KOPT-K1 (cell line): Measurements from ENCODE around the gene XAB2.

Experiments used
- H3K27ac ChIP-seq: fragments of 200-600 bp; sonication (generic); 2 replicates; pipeline ENCODE4 v1.5.1; 2016; ENCODE audit warnings: antibody characterized with exemption, mild to moderate bottlenecking, low read depth, low read length; ENCODE audit not compliant: poor library complexity, severe bottlenecking
- H3K36me3 ChIP-seq: fragments of 200-600 bp; sonication (generic); 2 replicates; pipeline ENCODE4 v1.5.1; 2017; ENCODE audit warnings: antibody characterized with exemption, mild to moderate bottlenecking, low read length, moderate library complexity; ENCODE audit not compliant: insufficient read depth
- H3K9me3 ChIP-seq: fragments of 200-600 bp; sonication (generic); 2 replicates; pipeline ENCODE4 v1.5.1; 2017; ENCODE audit warnings: antibody characterized with exemption, low read length, mild to moderate bottlenecking; ENCODE audit not compliant: insufficient read depth, poor library complexity, severe bottlenecking

The XAB2 gene

GRCh38 chr19:7628589-7629311 is 595 bp downstream of the XAB2 start:
- Histone ChIP-seq H3K36me3 (peaks cover 48% of the 10 kb centered on the region; the same call in 1 of the 2 replicates), H3K27ac (peak overlapping the region; percentile 66), H3K9me3 (no peaks in the 10 kb centered on the region)

DNA sequence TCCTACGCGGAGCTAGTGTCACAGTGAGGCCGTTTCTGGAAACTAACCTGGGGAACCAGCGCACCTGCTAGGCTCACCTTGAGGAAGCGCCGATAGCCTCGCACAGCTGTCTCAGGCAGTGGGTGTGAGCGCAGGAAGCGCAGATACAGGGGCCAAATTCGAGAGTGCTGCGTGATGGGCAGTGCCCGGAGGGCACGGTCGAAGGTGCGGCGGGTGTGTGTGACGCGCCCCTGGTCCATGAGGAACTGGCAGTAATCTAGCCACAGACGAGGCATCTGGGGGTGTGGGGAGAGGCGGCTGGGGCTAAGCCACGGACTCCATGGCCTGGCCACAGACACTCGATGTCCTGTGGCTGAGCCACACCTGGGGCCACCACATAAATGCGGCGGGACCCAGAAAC is 2.2 kb downstream of the XAB2 start:
- no peak overlapping the region for H3K27ac ChIP-seq
- H3K9me3 ChIP-seq, result no peaks in the 10 kb centered on the region
- peaks cover 59% of the 10 kb centered on the region for H3K36me3 ChIP-seq

DNA sequence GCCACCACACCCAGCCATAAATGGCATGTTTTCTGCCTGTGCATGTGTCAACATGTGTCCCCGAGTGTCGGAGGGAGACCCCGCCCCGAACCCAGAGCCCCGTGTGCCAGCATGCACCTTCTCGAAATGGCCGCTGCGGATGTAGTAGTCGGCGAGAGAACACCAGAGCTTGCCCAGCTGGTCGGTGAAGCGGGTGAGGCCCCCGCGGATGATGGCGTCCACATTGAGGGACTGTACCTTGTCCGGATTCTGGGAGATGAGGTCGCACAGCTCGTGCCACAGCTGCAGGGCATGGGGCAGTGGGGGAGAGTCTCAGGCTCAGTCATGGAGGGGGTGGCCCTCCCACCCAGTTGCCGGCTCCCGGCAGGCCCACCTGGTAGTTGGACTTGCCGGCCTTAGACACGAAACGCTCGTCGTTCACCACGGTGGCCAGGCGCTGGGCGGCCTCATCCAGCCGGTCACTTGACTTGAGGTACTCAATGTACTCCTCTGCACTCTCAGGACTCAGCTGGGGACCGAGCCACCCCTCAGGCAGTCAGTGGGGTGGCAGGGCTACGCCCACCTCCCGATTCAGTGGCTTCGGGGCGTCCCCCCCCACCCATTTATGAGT is 3.5 kb downstream of the XAB2 start:
- Histone ChIP-seq H3K27ac (no peak overlapping the region), H3K36me3 (peaks cover 66% of the 10 kb centered on the region), H3K9me3 (no peaks in the 10 kb centered on the region)

GRCh38 chr19:7624810-7625209 is 4.5 kb downstream of the XAB2 start:
- Histone ChIP-seq H3K9me3 (no peaks in the 10 kb centered on the region), H3K36me3 (peaks cover 76% of the 10 kb centered on the region), H3K27ac (no peak overlapping the region)

- H3K27ac ChIP-seq, result no peak overlapping the region
- no peaks in the 10 kb centered on the region for H3K9me3 ChIP-seq
- H3K36me3 ChIP-seq, result peaks cover 83% of the 10 kb centered on the region
Observed at GRCh38 chr19:7623725-7624603, 5.4 kb downstream of the XAB2 start.

DNA sequence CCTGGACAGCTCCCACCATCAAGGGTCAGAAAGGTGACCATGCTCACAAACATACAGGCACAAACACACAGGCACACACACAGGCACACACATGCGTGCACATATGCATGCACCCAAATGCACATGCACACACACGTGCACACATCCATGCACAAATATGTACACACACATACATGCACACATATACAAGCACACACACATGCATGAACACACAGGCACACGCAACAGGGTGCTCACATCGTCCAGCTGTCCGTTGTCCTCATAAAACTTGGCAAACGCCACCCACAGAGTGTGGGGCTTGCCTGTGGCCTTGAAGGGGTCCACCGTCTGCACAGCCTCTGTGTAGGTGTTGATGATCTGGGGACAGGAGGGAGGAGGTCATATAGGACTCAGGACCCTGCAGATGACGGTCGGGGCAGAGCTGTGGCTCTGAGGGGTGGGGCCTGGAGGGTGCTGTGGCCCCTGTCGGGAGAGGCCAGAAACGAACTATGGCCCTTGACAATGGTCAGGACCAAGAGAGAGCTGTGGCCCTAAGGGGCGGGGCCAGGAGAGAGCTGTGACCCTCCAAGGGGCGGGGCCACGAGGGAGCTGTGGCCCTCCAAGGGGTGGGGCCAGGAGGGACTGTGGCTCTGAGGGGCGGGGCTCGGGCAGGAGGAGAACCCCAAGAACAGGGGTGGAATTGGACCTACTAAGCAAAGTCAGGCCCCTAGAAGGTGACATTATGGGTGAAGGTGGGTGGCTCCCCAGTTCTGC is 6.2 kb downstream of the XAB2 start:
- Histone ChIP-seq H3K27ac (no peak overlapping the region), H3K9me3 (no peaks in the 10 kb centered on the region), H3K36me3 (peaks cover 89% of the 10 kb centered on the region)

DNA sequence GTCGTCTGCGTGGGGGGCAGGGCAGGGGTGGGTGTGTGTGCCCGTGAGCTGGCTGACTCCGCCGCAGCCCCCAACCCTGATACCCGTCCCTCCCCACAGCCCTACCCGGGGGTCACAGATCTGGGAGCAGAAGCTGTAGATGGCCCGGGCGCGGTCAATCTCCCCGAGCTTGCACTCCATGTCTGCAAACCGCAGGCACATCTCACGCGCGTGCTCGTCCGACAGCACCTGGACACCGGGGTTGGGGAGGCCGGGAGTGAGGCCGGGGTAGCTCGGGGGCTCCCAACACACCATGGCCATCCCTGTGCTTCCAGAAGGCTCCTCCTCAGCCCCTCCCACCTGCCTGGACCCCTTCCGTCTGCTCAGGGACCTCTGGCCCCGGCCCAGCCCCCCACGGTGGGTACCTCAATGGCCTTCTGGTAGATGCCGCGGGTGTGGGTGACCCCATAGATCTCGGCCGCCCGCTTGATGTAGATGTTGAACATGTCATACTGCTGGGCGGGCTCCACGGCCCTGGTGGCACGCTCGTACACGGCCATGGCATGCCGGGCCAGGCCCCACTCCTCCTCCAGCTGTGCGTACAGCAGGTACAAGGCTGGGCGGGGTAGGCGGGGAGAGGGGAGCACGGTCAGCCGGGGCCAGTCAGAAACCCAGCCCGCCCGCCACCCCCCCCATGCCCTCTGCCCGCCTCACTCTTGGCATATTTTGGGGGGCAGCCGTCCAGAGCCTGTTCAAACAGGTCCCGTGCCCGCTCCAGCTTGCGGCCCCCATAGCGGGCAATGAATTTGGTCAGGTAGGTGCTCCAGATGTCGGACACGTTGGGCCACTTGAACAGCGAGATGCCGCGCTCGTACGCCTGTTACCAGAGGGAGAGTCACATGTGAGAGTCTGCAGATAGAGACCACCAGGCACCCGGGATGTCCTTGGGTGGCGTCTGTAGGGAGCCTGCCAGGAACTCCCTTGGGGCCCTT is 8.6 kb downstream of the XAB2 start:
- H3K9me3 ChIP-seq, result no peaks in the 10 kb centered on the region
- no peak overlapping the region for H3K27ac ChIP-seq
- H3K36me3 ChIP-seq, result peaks cover 74% of the 10 kb centered on the region

- H3K36me3 ChIP-seq, result peaks cover 65% of the 10 kb centered on the region
Observed at GRCh38 chr19:7619671-7620441, 9.5 kb downstream of the XAB2 start.

GRCh38 chr19:7618771-7619510 is 10.4 kb downstream of the XAB2 start:
- Histone ChIP-seq H3K9me3 (no peaks in the 10 kb centered on the region), H3K27ac (no peak overlapping the region), H3K36me3 (peaks cover 57% of the 10 kb centered on the region)

More at GRCh38 chr19:7619671-7620441, 9.5 kb downstream of the XAB2 start:
- no peaks in the 10 kb centered on the region for H3K9me3 ChIP-seq
- H3K27ac ChIP-seq, result no peak overlapping the region

DNA sequence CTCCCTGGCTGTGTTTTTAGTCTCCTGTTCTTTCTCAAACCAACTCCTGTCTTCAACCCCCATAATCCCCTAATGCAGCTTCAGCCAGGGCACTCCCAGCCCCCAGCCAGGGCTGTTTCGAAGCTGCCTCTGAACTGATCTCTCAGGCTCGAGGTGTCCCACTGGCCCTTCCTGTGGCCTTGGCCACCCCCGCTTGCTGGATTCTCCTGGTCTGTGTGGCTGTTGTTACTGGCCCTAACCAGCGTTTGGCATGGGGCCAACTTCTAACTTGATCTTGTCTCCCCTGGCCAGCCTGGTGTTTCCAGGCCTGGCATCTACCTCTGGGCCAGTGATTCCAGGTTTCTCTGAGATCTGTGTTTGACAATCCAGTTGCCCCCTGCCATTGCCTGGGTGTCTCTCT is 11.0 kb downstream of the XAB2 start:
- H3K36me3 ChIP-seq, result peaks cover 51% of the 10 kb centered on the region
- H3K27ac ChIP-seq, result no peak overlapping the region
- H3K9me3 ChIP-seq, result no peaks in the 10 kb centered on the region

- Histone ChIP-seq H3K9me3 (no peaks in the 10 kb centered on the region), H3K36me3 (peaks cover 45% of the 10 kb centered on the region), H3K27ac (no peak overlapping the region)
Observed at GRCh38 chr19:7617735-7618134, 11.6 kb downstream of the XAB2 start.

DNA sequence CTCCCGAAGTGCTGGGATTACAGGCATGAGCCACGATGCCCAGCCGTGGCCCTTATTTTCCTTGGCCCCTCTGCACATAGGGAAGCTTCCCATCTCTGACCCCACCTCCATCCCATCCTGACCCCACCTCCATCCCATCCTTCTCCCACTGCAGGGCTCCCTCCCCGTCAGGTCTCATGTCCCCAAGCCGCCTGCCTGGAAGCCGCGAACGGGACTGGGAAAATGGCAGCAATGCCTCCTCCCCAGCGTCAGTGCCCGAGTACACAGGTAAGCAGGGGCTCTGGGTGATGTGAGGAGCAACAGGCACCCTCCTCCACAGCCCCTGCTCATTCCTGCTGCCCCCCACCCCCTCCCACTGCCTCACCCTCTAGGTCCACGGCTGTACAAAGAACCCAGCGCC is 12.2 kb downstream of the XAB2 start:
- Histone ChIP-seq H3K36me3 (peaks cover 39% of the 10 kb centered on the region; the same call in 1 of the 2 replicates), H3K27ac (no peak overlapping the region), H3K9me3 (no peaks in the 10 kb centered on the region)
